GM12878 (cell line): ENCODE data around the gene TH. TPM values are rescaled to one million over a fixed set of nuclear protein-coding genes. Genes with fewer than 3 reads are reported as not detected.

Experiments
- ATAC-seq: fragments of 200-7000 bp; cut with Tn5 transposase; 3 replicates; pipeline ENCODE4 v1.9.1; 2020; ENCODE audit warnings: mild to moderate bottlenecking, moderate library complexity
- BruUV-seq: library from RNA; stranded (reverse); fragments of 400-500 nt; replicated peaks from 2 replicates; lab custom pipeline; 2021; lab: Mats Ljungman, UMichigan
- CTCF ChIA-PET: fragments of 300-600 bp; sonication (Branson Sonifier 250); formaldehyde crosslinking; extraction: SDS; loops from one replicate; lab custom pipeline; 2021; ENCODE audit warnings: inconsistent platforms; lab: Yijun Ruan, JAX
- POLR2A ChIA-PET: fragments of 350-600 bp; formaldehyde crosslinking; extraction: SDS; loops from one replicate; lab custom pipeline; 2021; ENCODE audit warnings: inconsistent platforms; lab: Charles Lee
- RAD21 ChIA-PET: fragments of 300-600 bp; sonication (Branson Sonifier 250); formaldehyde crosslinking; loops from one replicate; lab custom pipeline; 2023; ENCODE audit warnings: antibody characterized with exemption; ENCODE audit not compliant: unreplicated experiment; lab: Charles Lee
- SMC1A ChIA-PET: fragments of 300-600 bp; sonication (Branson Sonifier 250); formaldehyde crosslinking; loops from one replicate; lab custom pipeline; 2023; ENCODE audit not compliant: unreplicated experiment, uncharacterized antibody; lab: Charles Lee
- DNase-seq: peaks from one replicate; pipeline ENCODE4 v3.0.0-alpha.2; 2011; ENCODE audit warnings: low read depth, low spot score
- FAIRE-seq: peaks from 3 replicates; lab custom pipeline; 2011; peaks lifted over from hg19 to GRCh38; lab: Jason Lieb, UNC
- H2AFZ ChIP-seq: 2 replicates; pipeline ENCODE4 v1.6.0; 2011; ENCODE audit warnings: low read depth, low read length, control low read depth; ENCODE audit not compliant: control insufficient read depth
- H3K27ac ChIP-seq: 2 replicates; pipeline ENCODE4 v1.5.1; 2011; ENCODE audit warnings: control low read depth; ENCODE audit not compliant: control insufficient read depth, insufficient read depth
- H3K27me3 ChIP-seq, 2 experiments: replicated peaks in 1 of 2; 2 replicates each; pipeline versions ENCODE4 v1.6.0 to v1.6.1; 2011; ENCODE audit warnings: low read length in 1 of 2; ENCODE audit not compliant: control insufficient read depth in 2 of 2, insufficient read depth in 2 of 2
- H3K36me3 ChIP-seq, 2 experiments: 2 replicates each; pipeline ENCODE4 v1.5.1; 2011; ENCODE audit warnings: low read length in 1 of 2; ENCODE audit not compliant: control insufficient read depth in 2 of 2, insufficient read depth in 2 of 2
- H3K4me1 ChIP-seq: 2 replicates; pipeline ENCODE4 v1.6.1; 2011; ENCODE audit warnings: mild to moderate bottlenecking, low read length, moderate library complexity, mixed read lengths; ENCODE audit not compliant: control insufficient read depth, insufficient read depth
- H3K4me2 ChIP-seq: 2 replicates; pipeline ENCODE4 v1.6.0; 2011; ENCODE audit warnings: control low read depth; ENCODE audit not compliant: control insufficient read depth, insufficient read depth
- H3K4me3 ChIP-seq: fragments of 200-600 bp; sonication (generic); 2 replicates; pipeline ENCODE4 v1.5.1; 2016
- H3K79me2 ChIP-seq: 2 replicates; pipeline ENCODE4 v1.6.0; 2011; ENCODE audit warnings: low read length; ENCODE audit not compliant: control insufficient read depth, insufficient read depth
- H3K9ac ChIP-seq: 2 replicates; pipeline ENCODE4 v1.8.0; 2011; ENCODE audit warnings: low read length, control low read depth, mixed read lengths; ENCODE audit not compliant: control insufficient read depth, insufficient read depth
- H3K9me3 ChIP-seq: replicated peaks from 3 replicates; pipeline ENCODE4 v1.5.1; 2011; ENCODE audit warnings: mild to moderate bottlenecking, low read length; ENCODE audit not compliant: control insufficient read depth, insufficient read depth
- H4K20me1 ChIP-seq: 2 replicates; pipeline ENCODE4 v1.6.0; 2011; ENCODE audit not compliant: control insufficient read depth, insufficient read depth
- CBFB ChIP-seq: IDR thresholded peaks from 2 replicates; pipeline ENCODE4 v1.6.1; 2016; ENCODE audit warnings: antibody characterized with exemption, low read depth
- CTCF ChIP-seq, 3 experiments: IDR thresholded peaks in 2 of 3; conservative IDR thresholded peaks in 1 of 3; 2 replicates each; pipeline ENCODE4 v1.5.1; 2011; ENCODE audit warnings: low read depth in 3 of 3, low read length in 3 of 3, mild to moderate bottlenecking in 3 of 3, control low read depth in 2 of 3, moderate library complexity in 2 of 3, inconsistent platforms in 1 of 3, mixed read lengths in 1 of 3; ENCODE audit not compliant: control insufficient read depth in 2 of 3, insufficient read depth in 1 of 3; ENCODE audit errors: extremely low read depth in 1 of 3
- ETV6 ChIP-seq, 2 experiments: fragments of 450-650 bp in 1 of 2; IDR thresholded peaks in 1 of 2; conservative IDR thresholded peaks in 1 of 2; 2 replicates each; pipeline ENCODE4 v1.6.1; 2014; ENCODE audit warnings: antibody characterized with exemption in 1 of 2, borderline replicate concordance in 1 of 2, low read depth in 1 of 2, mild to moderate bottlenecking in 1 of 2, moderate library complexity in 1 of 2
- KAT2A ChIP-seq: conservative IDR thresholded peaks from 2 replicates; pipeline ENCODE4 v1.6.1; 2011; ENCODE audit warnings: low read depth, low read length; ENCODE audit not compliant: control insufficient read depth
- NR2C2 ChIP-seq: IDR thresholded peaks from 2 replicates; pipeline ENCODE4 v1.6.1; 2011; ENCODE audit warnings: borderline replicate concordance, low read depth; ENCODE audit not compliant: control insufficient read depth, insufficient read length
- RAD21 ChIP-seq: IDR thresholded peaks from 2 replicates; pipeline ENCODE4 v1.6.1; 2011; ENCODE audit warnings: mild to moderate bottlenecking, low read depth, low read length, moderate library complexity; ENCODE audit not compliant: insufficient read depth
- SMC3 ChIP-seq: IDR thresholded peaks from 2 replicates; pipeline ENCODE4 v1.6.1; 2011; ENCODE audit warnings: low read length, improper control_type of control experiment, borderline replicate concordance
- USF2 ChIP-seq: IDR thresholded peaks from 2 replicates; pipeline ENCODE4 v1.6.1; 2011; ENCODE audit warnings: low read depth, low read length, improper control_type of control experiment, borderline replicate concordance
- YY1 ChIP-seq: IDR thresholded peaks from 2 replicates; pipeline ENCODE4 v1.6.1; 2011; ENCODE audit warnings: low read depth, mild to moderate bottlenecking, low read length
- ZBTB33 ChIP-seq: fragments of 450-650 bp; IDR thresholded peaks from 2 replicates; pipeline ENCODE4 v1.6.1; 2017; ENCODE audit warnings: mild to moderate bottlenecking
- WGBS: methylation state at CpG from one replicate; pipeline ENCODE4 v1.1.6; 2016; ENCODE audit warnings: low lambda C conversion rate; ENCODE audit not compliant: insufficient replicate concordance, insufficient coverage; ENCODE audit errors: missing lambda C conversion rate; 5-methylcytosine and 5-hydroxymethylcytosine counted together
- in situ Hi-C: fragments of 300-500 bp; cut with MboI; formaldehyde crosslinking; loops from 9 replicates; pipeline ENCODE4 v1.14.3; 2018; ENCODE audit warnings: mixed read lengths
- intact Hi-C: fragments of 100-400 bp; cut with micrococcal nuclease; formaldehyde crosslinking; loops from one replicate; pipeline ENCODE4 v1.14.2; 2022; ENCODE audit not compliant: unreplicated experiment
- polyA plus RNA-seq, 11 experiments: library from polyadenylated mRNA; depleted of rRNA in 4 of 11; unstranded in 6 of 11; stranded (reverse) in 5 of 11; fragments of >200 nt; fragmentation: Nextera tagmentation in 4 of 11; fragmentation: Illumina TruSeq in 1 of 11; extraction: Ambion mirVana in 4 of 11; extraction: Trizol in 1 of 11; gene quantifications; 1 replicate in 1 of 11; 2 replicates in 10 of 11; pipeline versions ENCODE4 v1.2.1 to v1.2.3, GENCODE V29; 2011 to 2016; ENCODE audit warnings: inconsistent platforms in 2 of 11, missing spikeins in 2 of 11, low read depth in 1 of 11
- total RNA-seq, 4 experiments: library from RNA; depleted of rRNA in 3 of 4; stranded (reverse); fragments of >200 nt in 3 of 4; fragmentation: Illumina TruSeq in 1 of 4; extraction: Trizol in 1 of 4; gene quantifications; 2 replicates each; pipeline versions ENCODE4 v1.2.1 to v1.2.3, GENCODE V29; 2013 to 2021

Gene TH
- total and polyA plus RNA-seq, 10 of the 15 experiments (the other 5 are each of a cell fraction or from before 2014, with no cell fraction given) = not detected

GRCh38 chr11:2157294-2158040 is 14.1 kb downstream of the TH start (continued):
- TF ChIP-seq ZBTB33 (no peak), USF2 (no peak), KAT2A (no peak)
- TF ChIP-seq, all 136 proteins: peak for 0

GRCh38 chr11:2156416-2157182 is 15.0 kb downstream of the TH start:
- TF ChIP-seq CBFB = no peak
- TF ChIP-seq CTCF (IDR thresholded peaks at IDR 0.05 in 2 of 3, conservative IDR thresholded peaks at IDR 0.05 in 1 of 3; ENCODE audit: control insufficient read depth in 2 of 3, extremely low read depth in 1 of 3, insufficient read depth in 1 of 3, low read depth in 3 of 3, low read length in 3 of 3) = peak; percentile 69 to 77 (median 75)
- TF ChIP-seq SMC3 = peak; percentile 66
- peak; percentile 49 for TF ChIP-seq RAD21
- TF ChIP-seq NR2C2 = no peak
- peak; percentile 55; the same call in 1 of the 2 replicates for TF ChIP-seq YY1
- no peak for TF ChIP-seq ETV6 (conservative IDR thresholded peaks at IDR 0.05 in 1 of 2, IDR thresholded peaks at IDR 0.05 in 1 of 2; ENCODE audit: borderline replicate concordance in 1 of 2, low read depth in 1 of 2)
- POLR2A ChIA-PET = no interaction called here
- Histone ChIP-seq H3K9me3 (no peaks in the 10 kb centered on the region), H2AFZ (no peak overlapping the region), H3K36me3 (no peaks in the 10 kb centered on the region), H3K9ac (no peak overlapping the region), H3K79me2 (no peaks in the 10 kb centered on the region), H3K4me2 (no peak overlapping the region), H3K27ac (no peak overlapping the region), H3K4me3 (no peak overlapping the region), H3K27me3 (no peaks in the 10 kb centered on the region), H3K4me1 (no peaks in the 10 kb centered on the region), H4K20me1 (no peaks in the 10 kb centered on the region)
- WGBS = 28% methylated on average over 19 of the region's 19 CpGs
- DNase-seq (no peak), FAIRE-seq (peak; percentile 71), ATAC-seq (peak; percentile 85)
- BruUV-seq = no TSS peak
- intact Hi-C loops (no loop called here), in situ Hi-C loops (no loop called here)
- CTCF ChIA-PET = interaction anchor here (0.6 to 1.6 kb wide), 4 partner anchors 154 to 517 kb away, joined by 3 to 5 read pairs (median 4); no protein-coding TSS in a partner anchor
- RAD21 ChIA-PET = no interaction called here
- SMC1A ChIA-PET = no interaction called here
